ENCODE measurements around the gene PEAK1.
A peak's percentile ranks its signal among the peaks of the same experiment; 100 is the strongest.

PEAK1 gene

DNA sequence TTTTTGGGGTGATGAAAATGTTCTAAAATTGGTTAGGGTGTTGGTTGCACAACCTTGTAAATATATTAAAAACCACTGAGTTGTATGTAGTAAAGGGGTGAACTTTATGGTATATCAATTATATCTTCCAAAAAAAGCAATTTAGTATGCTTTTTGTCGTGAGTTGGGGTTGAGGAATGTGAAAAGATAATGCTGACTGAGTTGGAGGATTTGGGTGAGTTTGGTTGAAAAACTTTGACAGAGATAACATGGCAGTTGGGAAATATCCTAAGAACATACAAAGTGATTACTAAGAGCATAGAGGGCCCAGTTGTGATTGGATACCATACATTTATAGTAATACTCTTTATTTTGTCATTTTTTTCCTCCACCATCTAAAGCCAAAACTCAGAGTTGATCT is 34.4 kb upstream of the PEAK1 start:
- Histone ChIP-seq H3K27me3 (ENCODE audit: insufficient read depth, low read depth) (no peaks in the 10 kb centered on the region), H4K20me1 (ENCODE audit: insufficient read depth) (peaks cover 8% of the 10 kb centered on the region; the same call in 1 of the 2 replicates), H3K27ac (no peak overlapping the region), H3K36me3 (ENCODE audit: insufficient read depth) (no peaks in the 10 kb centered on the region), H3K9ac (no peak overlapping the region), H2AFZ (ENCODE audit: low read depth) (no peak overlapping the region), H3K4me3 (IDR thresholded peaks at IDR 0.05; ENCODE audit: insufficient read depth, low read depth, low read length) (no peak overlapping the region), H3K79me2 (ENCODE audit: insufficient read depth, low read depth) (no peaks in the 10 kb centered on the region), H3K4me2 (no peak overlapping the region), H3K4me1 (ENCODE audit: low read depth, poor library complexity, severe bottlenecking) (peaks cover 33% of the 10 kb centered on the region)
- TF ChIP-seq, protein P1, sequence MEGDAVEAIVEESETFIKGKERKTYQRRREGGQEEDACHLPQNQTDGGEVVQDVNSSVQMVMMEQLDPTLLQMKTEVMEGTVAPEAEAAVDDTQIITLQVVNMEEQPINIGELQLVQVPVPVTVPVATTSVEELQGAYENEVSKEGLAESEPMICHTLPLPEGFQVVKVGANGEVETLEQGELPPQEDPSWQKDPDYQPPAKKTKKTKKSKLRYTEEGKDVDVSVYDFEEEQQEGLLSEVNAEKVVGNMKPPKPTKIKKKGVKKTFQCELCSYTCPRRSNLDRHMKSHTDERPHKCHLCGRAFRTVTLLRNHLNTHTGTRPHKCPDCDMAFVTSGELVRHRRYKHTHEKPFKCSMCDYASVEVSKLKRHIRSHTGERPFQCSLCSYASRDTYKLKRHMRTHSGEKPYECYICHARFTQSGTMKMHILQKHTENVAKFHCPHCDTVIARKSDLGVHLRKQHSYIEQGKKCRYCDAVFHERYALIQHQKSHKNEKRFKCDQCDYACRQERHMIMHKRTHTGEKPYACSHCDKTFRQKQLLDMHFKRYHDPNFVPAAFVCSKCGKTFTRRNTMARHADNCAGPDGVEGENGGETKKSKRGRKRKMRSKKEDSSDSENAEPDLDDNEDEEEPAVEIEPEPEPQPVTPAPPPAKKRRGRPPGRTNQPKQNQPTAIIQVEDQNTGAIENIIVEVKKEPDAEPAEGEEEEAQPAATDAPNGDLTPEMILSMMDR (conservative IDR thresholded peaks at IDR 0.05; ENCODE audit: low read depth, low read length) = no peak

DNA sequence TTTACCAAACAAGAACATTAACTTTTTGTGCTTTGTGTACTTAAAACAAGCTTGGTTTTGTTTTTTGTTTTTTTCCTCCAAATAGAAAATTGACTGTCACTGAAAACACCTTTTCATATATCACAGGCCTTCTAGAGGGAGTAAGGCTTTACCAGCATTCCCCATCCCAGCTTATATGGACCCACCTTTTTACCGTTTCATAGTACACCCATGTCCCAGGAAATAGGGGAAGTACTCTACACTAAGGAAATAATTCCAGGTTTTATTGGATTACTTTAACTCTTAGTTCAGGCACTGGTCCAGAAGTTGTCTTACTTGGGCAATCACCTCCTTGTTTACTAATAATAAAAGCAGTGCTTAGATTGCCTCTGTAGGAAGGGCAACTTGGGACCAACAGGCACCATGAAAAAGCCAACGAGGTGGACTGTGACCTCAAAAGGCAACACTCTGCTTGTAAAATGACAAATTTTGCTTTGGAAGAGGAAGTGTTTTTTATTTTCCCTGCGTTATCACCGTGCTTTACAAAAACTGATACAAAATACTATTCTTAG is 27.0 kb upstream of the PEAK1 start:
- peaks cover 4% of the 10 kb centered on the region; the same call in 1 of the 2 replicates for H3K79me2 ChIP-seq (ENCODE audit: insufficient read depth, low read depth)
- H2AFZ ChIP-seq (ENCODE audit: low read depth) = no peak overlapping the region
- no peaks in the 10 kb centered on the region for H3K27me3 ChIP-seq (ENCODE audit: insufficient read depth, low read depth)
- H3K4me3 ChIP-seq (IDR thresholded peaks at IDR 0.05; ENCODE audit: insufficient read depth, low read depth, low read length) = no peak overlapping the region
- no peak overlapping the region for H3K4me2 ChIP-seq
- no peaks in the 10 kb centered on the region for H3K4me1 ChIP-seq (ENCODE audit: low read depth, poor library complexity, severe bottlenecking)
- TF ChIP-seq, protein P1 (conservative IDR thresholded peaks at IDR 0.05; ENCODE audit: low read depth, low read length) = no peak
- H3K36me3 ChIP-seq (ENCODE audit: insufficient read depth) = no peaks in the 10 kb centered on the region
- no peak overlapping the region for H3K9ac ChIP-seq
- H4K20me1 ChIP-seq (ENCODE audit: insufficient read depth) = no peaks in the 10 kb centered on the region
- H3K27ac ChIP-seq = no peak overlapping the region

DNA sequence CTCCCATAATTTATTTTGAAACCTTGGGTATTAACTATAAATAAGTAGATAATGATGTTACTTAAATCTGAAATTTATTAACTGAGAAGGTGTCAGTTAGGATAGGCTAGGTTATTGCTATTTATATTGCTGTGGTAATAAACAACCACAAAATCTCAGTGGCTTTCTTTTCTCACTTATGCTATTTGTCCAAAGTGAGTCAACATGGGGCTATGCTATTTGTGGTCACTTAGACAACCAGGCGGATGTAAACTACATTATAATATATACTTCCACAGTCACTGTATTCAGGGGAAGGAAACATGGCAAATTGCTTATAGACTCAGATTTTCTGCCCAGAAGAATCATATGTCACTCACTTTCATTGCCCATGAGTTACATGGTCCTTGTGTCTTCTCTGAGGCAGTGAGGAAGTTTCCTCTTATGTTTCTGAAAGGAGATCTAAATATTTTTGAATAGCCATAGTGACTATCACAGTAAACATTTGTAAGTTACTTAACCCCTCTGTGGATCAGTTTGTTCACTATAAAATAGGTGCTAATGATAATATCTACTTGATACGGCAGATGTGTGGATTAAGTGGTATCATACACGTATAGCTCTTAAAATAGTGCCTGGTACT is 20.6 kb upstream of the PEAK1 start:
- Histone ChIP-seq H3K9ac (no peak overlapping the region), H3K36me3 (ENCODE audit: insufficient read depth) (no peaks in the 10 kb centered on the region), H2AFZ (ENCODE audit: low read depth) (no peak overlapping the region), H3K27ac (no peak overlapping the region), H3K4me3 (IDR thresholded peaks at IDR 0.05; ENCODE audit: insufficient read depth, low read depth, low read length) (no peak overlapping the region), H3K4me1 (ENCODE audit: low read depth, poor library complexity, severe bottlenecking) (peaks cover 13% of the 10 kb centered on the region), H4K20me1 (ENCODE audit: insufficient read depth) (no peaks in the 10 kb centered on the region), H3K79me2 (ENCODE audit: insufficient read depth, low read depth) (peaks cover 4% of the 10 kb centered on the region; the same call in 1 of the 2 replicates), H3K4me2 (peak overlapping the region; percentile 30; the same call in 1 of the 2 replicates), H3K27me3 (ENCODE audit: insufficient read depth, low read depth) (no peaks in the 10 kb centered on the region)
- TF ChIP-seq, protein P1 (conservative IDR thresholded peaks at IDR 0.05; ENCODE audit: low read depth, low read length) = no peak

DNA sequence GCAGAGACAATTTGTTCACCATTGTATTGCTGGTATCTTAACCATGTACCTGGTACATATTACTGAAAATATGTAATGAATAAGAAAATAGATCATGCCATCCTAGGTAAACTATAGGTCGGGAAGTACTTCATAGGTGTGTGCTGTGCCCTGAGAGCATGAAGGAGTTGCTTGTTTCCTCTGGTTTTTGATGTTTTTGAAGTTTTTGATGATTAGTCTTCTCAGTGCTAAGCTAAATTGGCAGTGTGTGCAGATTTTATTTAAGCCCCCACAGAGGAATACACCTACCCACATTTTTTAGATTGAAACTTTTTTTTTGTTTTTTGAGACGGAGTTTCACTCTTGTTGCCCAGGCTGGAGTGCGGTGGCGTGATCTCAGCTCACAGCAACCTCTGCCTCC is 17.4 kb upstream of the PEAK1 start:
- TF ChIP-seq, protein P1 (conservative IDR thresholded peaks at IDR 0.05; ENCODE audit: low read depth, low read length) = no peak
- H3K79me2 ChIP-seq (ENCODE audit: insufficient read depth, low read depth) = no peaks in the 10 kb centered on the region

More for the DNA sequence above, 17.4 kb upstream of the PEAK1 start:
- Histone ChIP-seq H3K36me3 (ENCODE audit: insufficient read depth) (no peaks in the 10 kb centered on the region), H3K9ac (no peak overlapping the region), H3K4me3 (IDR thresholded peaks at IDR 0.05; ENCODE audit: insufficient read depth, low read depth, low read length) (no peak overlapping the region), H2AFZ (ENCODE audit: low read depth) (no peak overlapping the region), H4K20me1 (ENCODE audit: insufficient read depth) (no peaks in the 10 kb centered on the region), H3K4me1 (ENCODE audit: low read depth, poor library complexity, severe bottlenecking) (peaks cover 13% of the 10 kb centered on the region), H3K27ac (no peak overlapping the region), H3K27me3 (ENCODE audit: insufficient read depth, low read depth) (no peaks in the 10 kb centered on the region), H3K4me2 (no peak overlapping the region)

All from KMS-11 (cell line).